Measurements from ENCODE around the gene GATA2. TPM values are rescaled to one million over a fixed set of nuclear protein-coding genes. Genes with fewer than 3 reads are reported as not detected.

The GATA2 gene
- 19.2 TPM for total RNA-seq
- 25.7 TPM for polyA plus RNA-seq

- WGBS = 14% methylated on average over 78 of the region's 78 CpGs
- H3K36me3 ChIP-seq (ENCODE audit: insufficient read depth) = no peaks in the 10 kb centered on the region
- no peaks in the 10 kb centered on the region for H3K4me1 ChIP-seq (ENCODE audit: insufficient read depth)
- peak within 1 kb of the TSS; percentile 62 for H3K27ac ChIP-seq (ENCODE audit: low read depth)
- no peak for DNase-seq (ENCODE audit: extremely low spot score)
- peak within 1 kb of the TSS; percentile 62 for H3K4me3 ChIP-seq (ENCODE audit: low read depth, low read length)
Observed at GRCh38 chr3:128492671-128493569, at the start of gene GATA2. Gene GATA2 (minus strand): TSS chr3:128493201. CDS start chr3:128487031, 6,170 bp downstream.

GRCh38 chr3:128541246-128541645 lies 48.2 kb upstream of the GATA2 start:
- Histone ChIP-seq H3K36me3 (ENCODE audit: insufficient read depth) (no peaks in the 10 kb centered on the region), H3K4me1 (ENCODE audit: insufficient read depth) (no peaks in the 10 kb centered on the region), H3K4me3 (ENCODE audit: low read depth, low read length) (no peak overlapping the region), H3K27ac (ENCODE audit: low read depth) (no peak overlapping the region)
- DNase-seq (ENCODE audit: extremely low spot score) = no peak
- 81% methylated on average over 2 of the region's 2 CpGs for WGBS

- Histone ChIP-seq H3K4me1 (ENCODE audit: insufficient read depth) (no peaks in the 10 kb centered on the region), H3K36me3 (ENCODE audit: insufficient read depth) (no peaks in the 10 kb centered on the region), H3K27ac (ENCODE audit: low read depth) (no peak overlapping the region), H3K4me3 (ENCODE audit: low read depth, low read length) (no peak overlapping the region)
- 89% methylated on average over 3 of the region's 3 CpGs for WGBS
- no peak for DNase-seq (ENCODE audit: extremely low spot score)
Observed at GRCh38 chr3:128539376-128539775, 46.4 kb upstream of the GATA2 start.

GRCh38 chr3:128537091-128537703 lies 44.2 kb upstream of the GATA2 start:
- 70% methylated on average over 4 of the region's 4 CpGs for WGBS
- no peak overlapping the region for H3K27ac ChIP-seq (ENCODE audit: low read depth)
- no peak overlapping the region for H3K4me3 ChIP-seq (ENCODE audit: low read depth, low read length)
- no peaks in the 10 kb centered on the region for H3K36me3 ChIP-seq (ENCODE audit: insufficient read depth)
- no peak for DNase-seq (ENCODE audit: extremely low spot score)
- no peaks in the 10 kb centered on the region for H3K4me1 ChIP-seq (ENCODE audit: insufficient read depth)

- 50% methylated on average over 9 of the region's 9 CpGs for WGBS
- H3K27ac ChIP-seq (ENCODE audit: low read depth) = no peak overlapping the region
- no peak overlapping the region for H3K4me3 ChIP-seq (ENCODE audit: low read depth, low read length)
- no peaks in the 10 kb centered on the region for H3K4me1 ChIP-seq (ENCODE audit: insufficient read depth)
- H3K36me3 ChIP-seq (ENCODE audit: insufficient read depth) = no peaks in the 10 kb centered on the region
- peak; percentile 23 for DNase-seq (ENCODE audit: extremely low spot score)
Observed at GRCh38 chr3:128532012-128532983, 39.3 kb upstream of the GATA2 start.

- 68% methylated on average over 10 of the region's 10 CpGs for WGBS
- Histone ChIP-seq H3K4me1 (ENCODE audit: insufficient read depth) (no peaks in the 10 kb centered on the region), H3K36me3 (ENCODE audit: insufficient read depth) (no peaks in the 10 kb centered on the region), H3K4me3 (ENCODE audit: low read depth, low read length) (no peak overlapping the region), H3K27ac (ENCODE audit: low read depth) (no peak overlapping the region)
- no peak for DNase-seq (ENCODE audit: extremely low spot score)
Observed at GRCh38 chr3:128524374-128525299, 31.6 kb upstream of the GATA2 start.

GRCh38 chr3:128523591-128523990 lies 30.6 kb upstream of the GATA2 start:
- no peak for DNase-seq (ENCODE audit: extremely low spot score)
- 92% methylated on average over 16 of the region's 16 CpGs for WGBS
- no peaks in the 10 kb centered on the region for H3K4me1 ChIP-seq (ENCODE audit: insufficient read depth)
- no peak overlapping the region for H3K27ac ChIP-seq (ENCODE audit: low read depth)
- no peak overlapping the region for H3K4me3 ChIP-seq (ENCODE audit: low read depth, low read length)
- H3K36me3 ChIP-seq (ENCODE audit: insufficient read depth) = no peaks in the 10 kb centered on the region

GRCh38 chr3:128521715-128522114 lies 28.7 kb upstream of the GATA2 start:
- Histone ChIP-seq H3K36me3 (ENCODE audit: insufficient read depth) (no peaks in the 10 kb centered on the region), H3K4me1 (ENCODE audit: insufficient read depth) (no peaks in the 10 kb centered on the region), H3K4me3 (ENCODE audit: low read depth, low read length) (no peak overlapping the region), H3K27ac (ENCODE audit: low read depth) (no peak overlapping the region)
- 100% methylated on average over 1 of the region's 1 CpG for WGBS
- no peak for DNase-seq (ENCODE audit: extremely low spot score)

- no peak for DNase-seq (ENCODE audit: extremely low spot score)
- Histone ChIP-seq H3K4me1 (ENCODE audit: insufficient read depth) (no peaks in the 10 kb centered on the region), H3K4me3 (ENCODE audit: low read depth, low read length) (no peak overlapping the region), H3K36me3 (ENCODE audit: insufficient read depth) (no peaks in the 10 kb centered on the region), H3K27ac (ENCODE audit: low read depth) (no peak overlapping the region)
- 69% methylated on average over 12 of the region's 12 CpGs for WGBS
Observed at GRCh38 chr3:128518587-128519490, 25.8 kb upstream of the GATA2 start.

GRCh38 chr3:128517648-128518047 lies 24.6 kb upstream of the GATA2 start:
- WGBS = 66% methylated on average over 4 of the region's 4 CpGs
- H3K27ac ChIP-seq (ENCODE audit: low read depth) = no peak overlapping the region
- DNase-seq (ENCODE audit: extremely low spot score) = no peak

GRCh38 chr3:128515967-128516366 lies 23.0 kb upstream of the GATA2 start:
- H3K27ac ChIP-seq (ENCODE audit: low read depth) = no peak overlapping the region
- no peaks in the 10 kb centered on the region for H3K4me1 ChIP-seq (ENCODE audit: insufficient read depth)
- WGBS = 91% methylated on average over 1 of the region's 1 CpG
- H3K36me3 ChIP-seq (ENCODE audit: insufficient read depth) = no peaks in the 10 kb centered on the region
- no peak overlapping the region for H3K4me3 ChIP-seq (ENCODE audit: low read depth, low read length)
- no peak for DNase-seq (ENCODE audit: extremely low spot score)

More at GRCh38 chr3:128517648-128518047, 24.6 kb upstream of the GATA2 start:
- H3K4me3 ChIP-seq (ENCODE audit: low read depth, low read length) = no peak overlapping the region
- no peaks in the 10 kb centered on the region for H3K4me1 ChIP-seq (ENCODE audit: insufficient read depth)
- no peaks in the 10 kb centered on the region for H3K36me3 ChIP-seq (ENCODE audit: insufficient read depth)

- H3K4me1 ChIP-seq (ENCODE audit: insufficient read depth) = no peaks in the 10 kb centered on the region
- H3K27ac ChIP-seq (ENCODE audit: low read depth) = no peak overlapping the region
- no peaks in the 10 kb centered on the region for H3K36me3 ChIP-seq (ENCODE audit: insufficient read depth)
- no peak for DNase-seq (ENCODE audit: extremely low spot score)
- 88% methylated on average over 5 of the region's 5 CpGs for WGBS
- no peak overlapping the region for H3K4me3 ChIP-seq (ENCODE audit: low read depth, low read length)
Observed at GRCh38 chr3:128508852-128509251, 15.9 kb upstream of the GATA2 start.
